ENCODE results near the gene RFNG. TPM values are rescaled to one million over a fixed set of nuclear protein-coding genes. Genes with fewer than 3 reads are reported as not detected.
A peak's percentile ranks its signal among the peaks of the same experiment; 100 is the strongest.

Gene RFNG
- total and polyA plus RNA-seq, 8 donors, result 18.2 to 59.1 (median 29.6) TPM

DNA sequence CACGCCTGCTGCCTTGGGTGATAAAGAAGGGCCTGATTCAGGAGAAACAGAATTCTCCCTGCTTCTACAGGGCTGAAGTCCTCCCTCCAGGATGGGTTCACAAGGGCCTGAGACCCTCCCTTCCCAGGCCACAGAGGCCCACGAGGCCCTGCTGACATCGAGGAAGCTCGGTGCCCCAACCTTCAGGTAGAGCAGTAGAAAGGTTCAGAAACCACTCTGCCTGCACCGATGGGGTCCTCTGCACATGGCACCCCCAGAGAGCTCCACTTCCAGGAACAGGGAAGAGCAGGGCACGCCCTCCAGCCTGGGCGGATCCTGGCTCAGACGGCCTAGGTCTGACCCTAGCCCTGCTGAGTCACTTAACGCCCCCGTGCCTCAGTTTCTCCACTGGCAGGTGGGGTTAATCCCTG lies 29.7 kb downstream of the RFNG start:
- Histone ChIP-seq H3K36me3 (no peaks in the 10 kb centered on the region), H3K4me3 (peak overlapping the region; percentile 91 to 96 (median 94)), H3K27ac (no peak overlapping the region), H3K9me3 (no peaks in the 10 kb centered on the region), H3K4me1 (peaks cover 9 to 14% (median 14%) of the 10 kb centered on the region in 3 donors), H3K27me3 (no peaks in the 10 kb centered on the region)
- no peak for ATAC-seq
- 4 to 10% methylated on average over 10 of the region's 10 CpGs for WGBS, 2 donors
- no peak for DNase-seq
- FAIRE-seq, result no peak
- intact Hi-C loops (cut with DNase I), result loop anchor here in 1 of 3 donors (10.0 kb wide), 1 partner anchor 133 kb away; no protein-coding TSS in a partner anchor
- TF ChIP-seq, protein P1, sequence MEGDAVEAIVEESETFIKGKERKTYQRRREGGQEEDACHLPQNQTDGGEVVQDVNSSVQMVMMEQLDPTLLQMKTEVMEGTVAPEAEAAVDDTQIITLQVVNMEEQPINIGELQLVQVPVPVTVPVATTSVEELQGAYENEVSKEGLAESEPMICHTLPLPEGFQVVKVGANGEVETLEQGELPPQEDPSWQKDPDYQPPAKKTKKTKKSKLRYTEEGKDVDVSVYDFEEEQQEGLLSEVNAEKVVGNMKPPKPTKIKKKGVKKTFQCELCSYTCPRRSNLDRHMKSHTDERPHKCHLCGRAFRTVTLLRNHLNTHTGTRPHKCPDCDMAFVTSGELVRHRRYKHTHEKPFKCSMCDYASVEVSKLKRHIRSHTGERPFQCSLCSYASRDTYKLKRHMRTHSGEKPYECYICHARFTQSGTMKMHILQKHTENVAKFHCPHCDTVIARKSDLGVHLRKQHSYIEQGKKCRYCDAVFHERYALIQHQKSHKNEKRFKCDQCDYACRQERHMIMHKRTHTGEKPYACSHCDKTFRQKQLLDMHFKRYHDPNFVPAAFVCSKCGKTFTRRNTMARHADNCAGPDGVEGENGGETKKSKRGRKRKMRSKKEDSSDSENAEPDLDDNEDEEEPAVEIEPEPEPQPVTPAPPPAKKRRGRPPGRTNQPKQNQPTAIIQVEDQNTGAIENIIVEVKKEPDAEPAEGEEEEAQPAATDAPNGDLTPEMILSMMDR (IDR thresholded peaks at IDR 0.05), result no peak

DNA sequence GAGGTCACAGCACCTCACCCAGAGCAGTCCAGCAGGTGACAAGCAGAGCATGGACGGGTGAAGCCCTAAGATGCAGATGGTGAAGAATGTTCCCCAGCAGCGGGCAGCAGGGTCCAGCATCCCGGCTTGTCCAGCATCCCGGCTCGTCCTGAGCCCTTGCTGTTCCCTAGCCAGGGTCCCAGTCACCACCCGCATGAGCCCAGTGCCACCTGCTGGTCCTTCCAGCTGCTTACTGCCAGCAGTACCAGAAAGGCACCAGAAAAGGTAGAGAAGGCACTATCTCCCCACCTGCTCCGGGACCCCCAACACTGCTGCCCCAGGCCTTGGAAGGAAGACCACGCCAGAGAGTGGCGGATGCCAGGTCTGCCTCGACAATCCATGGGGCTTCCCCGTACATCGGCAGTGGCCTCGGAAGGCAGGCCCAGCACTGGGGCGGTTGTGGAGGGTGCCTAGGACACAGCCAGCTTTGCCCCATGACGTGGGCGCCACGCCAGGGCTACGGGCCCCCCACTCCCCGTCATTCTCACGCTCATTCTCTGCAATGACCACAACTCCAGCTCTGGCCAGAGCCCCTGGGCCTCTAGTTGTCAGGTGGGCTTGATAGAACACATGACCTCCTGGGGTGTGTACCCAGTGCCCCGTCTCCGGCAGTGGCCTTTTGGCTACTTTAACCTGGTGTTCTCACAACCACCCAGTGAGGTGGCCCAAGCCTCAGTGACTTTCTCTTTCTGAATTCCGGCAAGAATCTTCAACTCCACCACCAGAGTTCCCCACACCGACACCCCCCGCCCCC lies 30.3 kb downstream of the RFNG start:
- intact Hi-C loops (cut with DNase I), result loop anchor here in 1 of 3 donors (10.0 kb wide), 1 partner anchor 133 kb away; no protein-coding TSS in a partner anchor
- Histone ChIP-seq H3K27ac (no peak overlapping the region), H3K4me3 (peak overlapping the region in 1 of 4 donors; percentile 95), H3K4me1 (peaks cover 9 to 14% (median 14%) of the 10 kb centered on the region in 3 donors), H3K36me3 (no peaks in the 10 kb centered on the region), H3K27me3 (no peaks in the 10 kb centered on the region), H3K9me3 (no peaks in the 10 kb centered on the region)
- TF ChIP-seq, protein P1 (IDR thresholded peaks at IDR 0.05), result peak; percentile 15 to 71 (median 50)
- DNase-seq, result peak; percentile 68 to 92 (median 78)
- no peak for FAIRE-seq
- ATAC-seq, result peak in 3 of 4 donors; percentile 34 to 43 (median 35)
- 17 to 18% methylated on average over 25 of the region's 25 CpGs for WGBS, 2 donors

GRCh38 chr17:82020572-82021106 lies 31.0 kb downstream of the RFNG start:
- Histone ChIP-seq H3K4me1 (peaks cover 9 to 14% (median 14%) of the 10 kb centered on the region in 3 donors), H3K36me3 (no peaks in the 10 kb centered on the region), H3K27me3 (no peaks in the 10 kb centered on the region), H3K9me3 (no peaks in the 10 kb centered on the region), H3K4me3 (no peak overlapping the region), H3K27ac (no peak overlapping the region)
- peak in 2 of 6 donors; percentile 58 to 82 for DNase-seq
- WGBS, 2 donors, result 61 to 69% methylated on average over 14 of the region's 14 CpGs
- TF ChIP-seq, protein P1 (IDR thresholded peaks at IDR 0.05), result no peak
- intact Hi-C loops (cut with DNase I), result loop anchor here in 1 of 3 donors (10.0 kb wide), 1 partner anchor 134 kb away; no protein-coding TSS in a partner anchor
- FAIRE-seq, result no peak
- ATAC-seq, result no peak

- Histone ChIP-seq H3K27ac (no peak overlapping the region), H3K4me1 (peaks cover 9 to 14% (median 14%) of the 10 kb centered on the region in 3 donors), H3K27me3 (no peaks in the 10 kb centered on the region), H3K9me3 (no peaks in the 10 kb centered on the region), H3K4me3 (no peak overlapping the region), H3K36me3 (no peaks in the 10 kb centered on the region)
- WGBS, 2 donors, result 60 to 63% methylated on average over 26 to 34 of the region's 34 CpGs
- peak in 5 of 6 donors; percentile 42 to 85 (median 60) for DNase-seq
- TF ChIP-seq, protein P1 (IDR thresholded peaks at IDR 0.05), result peak; percentile 51 to 80 (median 53)
- no peak for FAIRE-seq
- no peak for ATAC-seq
- intact Hi-C loops (cut with DNase I), result loop anchor here (2.0 to 10.0 kb wide), 4 partner anchors 55 to 135 kb away; partner anchors contain the start of gene NOTUM (in 1 of the 3)
Measured at GRCh38 chr17:82019690-82020571, 31.7 kb downstream of the RFNG start.

Data from pancreas (tissue), 10 donors.